Measurements from ENCODE around the gene ADGRD1.
"Not testable (repeated sequence)": the region's sequence is repeated elsewhere in the genome, so short reads cannot be mapped to it uniquely, and the experiment has no call there.

Gene ADGRD1

GRCh38 chr12:131063960-131064359, 110.3 kb downstream of the ADGRD1 start:
- intact Hi-C loops (cut with DNase I) = no loop called here
- no peak for DNase-seq

DNA sequence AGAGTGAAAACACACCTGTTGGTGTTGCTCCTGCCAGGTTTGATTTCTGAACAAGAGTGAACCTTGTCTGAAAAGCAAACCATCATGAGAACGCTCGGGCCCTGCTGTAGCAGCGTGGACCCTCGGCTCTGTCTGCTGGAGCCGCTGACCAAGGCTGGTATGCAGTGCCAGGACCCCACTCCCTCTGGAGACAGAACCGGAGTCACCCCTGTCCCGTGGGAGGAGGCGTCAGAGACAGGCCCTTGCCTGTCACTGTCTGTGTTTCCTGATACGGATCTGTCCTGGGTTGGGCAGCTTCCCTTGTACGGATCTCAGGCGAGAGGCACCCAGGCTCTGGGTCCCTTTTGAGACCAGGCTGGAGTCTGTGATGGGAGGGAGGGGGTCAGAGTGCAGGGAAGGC, 111.6 kb downstream of the ADGRD1 start:
- intact Hi-C loops (cut with DNase I) = no loop called here
- peak in 2 of 10 donors; percentile 50 to 55 for DNase-seq

- intact Hi-C loops (cut with DNase I) = no loop called here
- DNase-seq = peak in 2 of 10 donors; percentile 14 to 54
Observed at GRCh38 chr12:131065801-131066200, 112.1 kb downstream of the ADGRD1 start.

- intact Hi-C loops (cut with DNase I) = no loop called here
- peak in 3 of 10 donors; percentile 62 to 76 (median 64) for DNase-seq
Observed at GRCh38 chr12:131066207-131066885, 112.6 kb downstream of the ADGRD1 start.

DNA sequence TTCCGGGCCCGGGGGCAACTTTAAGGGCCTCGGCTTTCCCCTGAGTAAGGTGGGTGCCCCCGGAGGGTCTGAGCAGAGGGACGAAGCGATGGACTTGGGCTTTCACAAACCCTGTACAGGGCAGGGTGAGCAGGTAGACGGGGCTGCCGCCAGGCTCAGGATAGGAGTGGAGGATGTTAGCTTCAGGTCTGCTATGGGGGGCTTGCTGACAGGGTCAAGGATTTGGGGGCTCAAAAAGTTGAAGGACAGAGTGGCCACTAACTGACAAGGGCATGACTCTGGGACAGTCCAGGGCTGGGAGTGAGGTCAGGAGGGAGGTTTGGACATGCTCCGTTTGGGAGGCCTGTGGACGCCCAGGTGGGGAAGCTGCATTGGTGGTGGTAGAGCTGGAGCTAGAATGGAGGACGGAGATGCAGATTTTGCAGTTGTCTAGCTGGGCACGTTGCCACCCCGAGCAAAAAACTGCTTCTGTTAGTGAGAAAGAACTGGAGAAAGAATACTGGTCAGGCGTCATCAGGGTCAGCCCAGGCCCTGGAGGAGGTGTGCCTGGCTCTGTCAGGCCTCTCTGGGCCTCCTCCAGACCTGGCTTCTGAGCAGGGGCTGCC, 113.3 kb downstream of the ADGRD1 start:
- peak in 3 of 10 donors; percentile 23 to 70 (median 66) for DNase-seq
- intact Hi-C loops (cut with DNase I) = no loop called here

- intact Hi-C loops (cut with DNase I) = no loop called here
- peak in 3 of 10 donors; percentile 56 to 63 (median 59) for DNase-seq
Observed at GRCh38 chr12:131067981-131068851, 114.5 kb downstream of the ADGRD1 start.

GRCh38 chr12:131068926-131069720, 115.4 kb downstream of the ADGRD1 start:
- intact Hi-C loops (cut with DNase I) = not testable (repeated sequence)
- DNase-seq = peak in 2 of 10 donors; percentile 43 to 52

DNA sequence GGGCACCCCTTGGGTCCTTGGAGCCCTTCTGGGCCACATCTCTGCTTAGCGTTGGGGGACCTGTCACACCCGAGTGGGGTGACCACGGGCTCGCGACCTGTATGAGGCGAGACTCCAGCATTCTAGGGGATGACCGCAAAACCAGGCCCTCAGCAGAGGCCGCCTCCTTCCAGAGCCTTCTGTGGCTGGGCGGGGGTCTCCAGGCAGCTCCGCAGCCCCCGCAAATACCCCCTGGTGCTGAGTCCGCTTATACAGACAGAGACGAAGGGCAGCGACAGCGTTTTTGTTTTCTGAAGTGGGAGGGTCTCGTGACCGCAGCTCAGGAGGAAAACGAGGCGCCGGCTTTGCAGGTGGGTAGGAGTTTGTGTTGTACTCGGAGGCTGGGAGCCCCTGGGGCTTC, 116.4 kb downstream of the ADGRD1 start:
- peak in 2 of 10 donors; percentile 51 to 57 for DNase-seq
- intact Hi-C loops (cut with DNase I) = not testable (repeated sequence)

GRCh38 chr12:131070668-131071067, 117.0 kb downstream of the ADGRD1 start:
- intact Hi-C loops (cut with DNase I) = not testable (repeated sequence)
- peak in 1 of 10 donors; percentile 19 for DNase-seq

DNA sequence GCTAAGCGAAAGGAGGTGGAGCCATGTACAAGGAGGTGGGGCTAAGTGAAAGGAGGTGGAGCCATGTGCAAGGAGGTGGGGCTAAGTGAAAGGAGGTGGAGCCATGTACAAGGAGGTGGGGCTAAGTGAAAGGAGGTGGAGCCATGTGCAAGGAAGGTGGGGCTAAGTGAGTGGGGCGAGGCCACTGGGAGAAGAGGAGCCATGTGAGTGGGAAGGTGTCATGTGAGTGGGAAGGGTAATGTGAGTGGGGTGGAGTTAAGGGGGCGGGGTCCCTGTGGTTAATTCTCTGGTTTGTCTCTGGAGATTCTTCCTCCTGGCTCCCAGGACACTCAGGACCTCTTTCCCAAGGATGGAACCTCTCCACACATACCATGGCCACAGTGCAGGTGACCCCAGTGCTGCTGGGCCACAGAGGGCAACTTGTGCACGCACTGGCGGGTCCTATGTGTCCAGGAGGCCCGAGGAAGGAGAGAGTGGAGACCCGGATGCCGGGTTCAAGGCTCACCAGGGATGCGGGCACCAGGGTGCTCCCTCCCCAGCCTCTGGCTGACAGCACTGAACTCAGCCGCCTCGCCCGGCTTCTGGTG, 117.6 kb downstream of the ADGRD1 start:
- intact Hi-C loops (cut with DNase I) = not testable (repeated sequence)
- peak in 3 of 10 donors; percentile 39 to 66 (median 46) for DNase-seq

DNA sequence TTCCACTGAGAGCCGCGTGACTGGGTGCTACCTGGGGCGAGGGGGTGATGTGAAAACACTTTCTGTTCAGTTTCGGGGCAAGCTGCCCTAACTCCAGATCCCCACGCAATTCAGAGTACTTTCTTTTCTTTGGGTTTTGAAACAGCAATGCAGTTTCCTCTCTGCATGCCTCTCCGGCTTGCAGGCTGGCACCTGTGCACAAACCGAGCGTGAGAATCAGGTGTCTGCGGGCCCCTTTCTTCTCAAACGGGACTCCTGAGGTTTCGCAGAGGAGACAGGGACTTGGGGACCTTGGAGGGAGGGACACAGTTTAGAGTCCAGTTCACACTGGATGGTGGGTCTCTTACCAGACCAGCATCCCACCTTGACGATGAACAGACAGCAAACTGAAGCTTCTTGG, 118.2 kb downstream of the ADGRD1 start:
- DNase-seq; intact Hi-C loops (cut with DNase I): not testable (repeated sequence)

DNA sequence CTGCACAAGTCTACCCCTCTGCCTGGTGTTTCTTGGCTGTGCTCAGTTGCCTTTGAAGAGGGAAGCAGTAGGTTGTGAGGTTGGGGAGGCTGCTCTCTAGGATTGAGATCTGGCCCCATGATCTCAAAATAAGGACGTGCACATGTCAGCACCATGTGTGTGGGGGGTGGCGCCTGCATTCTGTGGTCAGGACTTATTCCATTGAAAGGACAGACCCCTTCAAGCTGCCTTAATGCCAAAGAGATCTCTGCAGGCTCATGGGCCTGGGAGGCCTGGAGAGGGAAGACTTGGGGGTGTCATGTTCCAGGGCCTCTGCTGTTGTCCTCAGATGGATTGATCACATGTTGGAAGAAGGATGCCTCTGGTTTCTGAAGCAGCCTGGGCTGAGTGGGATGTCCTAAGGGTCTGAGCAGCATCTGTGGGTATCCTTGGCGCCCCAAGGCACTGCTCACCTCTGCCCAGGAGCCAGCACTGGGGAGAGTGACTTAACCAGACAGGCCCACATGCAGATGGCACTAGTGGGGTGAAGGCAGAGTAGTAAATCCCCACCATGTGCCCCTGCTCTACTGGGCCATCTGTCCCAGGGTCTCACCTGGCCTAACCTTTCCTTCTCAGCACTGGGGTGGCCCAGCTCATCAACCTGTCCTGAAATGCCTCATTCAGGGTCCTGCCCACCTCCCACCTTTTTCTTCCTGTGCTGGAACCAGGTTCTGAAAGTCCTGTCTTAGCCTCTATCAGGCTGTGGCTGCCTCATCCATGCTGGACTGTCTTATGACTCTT, 118.9 kb downstream of the ADGRD1 start:
- peak in 2 of 10 donors; percentile 51 to 57 for DNase-seq
- intact Hi-C loops (cut with DNase I) = no loop called here

- intact Hi-C loops (cut with DNase I) = no loop called here
- DNase-seq = peak in 2 of 10 donors; percentile 43 to 51
Observed at GRCh38 chr12:131074221-131075083, 120.7 kb downstream of the ADGRD1 start.

- intact Hi-C loops (cut with DNase I) = no loop called here
- peak in 2 of 10 donors; percentile 14 to 35 for DNase-seq
Observed at GRCh38 chr12:131075194-131075593, 121.5 kb downstream of the ADGRD1 start.

- intact Hi-C loops (cut with DNase I) = no loop called here
- DNase-seq = peak in 2 of 10 donors; percentile 27 to 39
Observed at GRCh38 chr12:131075611-131076010, 121.9 kb downstream of the ADGRD1 start.

GRCh38 chr12:131076296-131076695, 122.6 kb downstream of the ADGRD1 start:
- DNase-seq = peak in 4 of 10 donors; percentile 7 to 42 (median 29)
- intact Hi-C loops (cut with DNase I) = no loop called here

DNA sequence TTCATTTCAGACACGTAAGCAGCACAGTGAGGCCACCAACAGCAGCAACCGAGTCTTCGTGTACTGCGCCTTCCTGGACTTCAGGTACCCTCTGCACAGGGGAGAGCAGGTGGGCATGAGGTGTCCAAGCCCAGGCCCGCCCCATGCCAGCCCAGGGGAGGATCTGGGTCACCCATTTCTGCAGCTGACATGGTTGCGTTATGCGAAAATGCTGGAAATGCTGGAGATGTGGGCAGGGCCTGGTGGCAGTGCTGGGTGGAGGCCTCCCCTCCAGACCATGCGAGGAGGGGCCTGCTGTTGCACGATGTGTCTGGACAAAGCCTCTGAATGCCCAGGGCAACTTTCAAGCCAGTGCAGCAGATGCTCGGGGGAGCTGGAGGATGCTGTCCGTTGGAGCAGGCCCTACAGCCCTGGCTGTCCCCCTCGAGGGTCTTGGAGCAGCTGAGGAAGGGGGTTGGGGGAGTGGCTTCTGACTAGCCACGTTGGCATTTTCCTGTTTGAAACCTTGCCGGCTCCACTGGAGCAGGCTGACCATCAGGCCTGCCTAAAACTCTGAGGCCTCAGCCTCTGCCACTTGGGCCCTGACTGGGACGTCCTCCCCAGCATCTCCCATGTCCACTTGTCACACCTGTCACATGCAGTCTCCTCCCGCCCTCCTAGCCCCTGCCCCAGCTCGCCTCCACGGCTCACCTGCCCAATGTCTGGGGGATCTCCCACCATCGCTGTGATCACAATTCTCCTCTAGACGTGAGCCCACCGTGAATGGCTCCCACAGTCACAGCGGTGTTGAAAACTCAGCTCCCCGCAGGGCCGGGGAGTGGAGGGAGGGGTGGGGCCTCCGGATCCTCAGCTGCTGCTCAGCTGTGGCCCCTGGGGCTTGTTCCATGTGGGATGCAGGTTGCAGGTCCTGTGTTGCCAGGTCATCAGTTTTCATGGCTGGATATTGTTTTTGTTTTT, 123.4 kb downstream of the ADGRD1 start:
- DNase-seq = peak in 4 of 10 donors; percentile 7 to 67 (median 58)
- intact Hi-C loops (cut with DNase I) = no loop called here

All from posterior cingulate gyrus (tissue), 11 donors.